GM12878 (cell line): ENCODE results near the gene DRAP1.

Experiments
- BCLAF1 ChIP-seq: fragments of 450-650 bp; IDR thresholded peaks from 2 replicates; pipeline ENCODE4 v1.6.1; 2017; ENCODE audit warnings: antibody characterized with exemption, mild to moderate bottlenecking, moderate library complexity
- CTCF ChIP-seq, 3 experiments: IDR thresholded peaks in 2 of 3; conservative IDR thresholded peaks in 1 of 3; 2 replicates each; pipeline ENCODE4 v1.5.1; 2011; ENCODE audit warnings: low read depth in 3 of 3, low read length in 3 of 3, mild to moderate bottlenecking in 3 of 3, control low read depth in 2 of 3, moderate library complexity in 2 of 3, inconsistent platforms in 1 of 3, mixed read lengths in 1 of 3; ENCODE audit not compliant: control insufficient read depth in 2 of 3, insufficient read depth in 1 of 3; ENCODE audit errors: extremely low read depth in 1 of 3
- MTA3 ChIP-seq: IDR thresholded peaks from 2 replicates; pipeline ENCODE4 v1.6.1; 2012; ENCODE audit warnings: low read length, inconsistent platforms, borderline replicate concordance
- NRF1 ChIP-seq: conservative IDR thresholded peaks from 2 replicates; pipeline ENCODE4 v1.6.1; 2011; ENCODE audit warnings: mild to moderate bottlenecking, low read depth, low read length, improper control_type of control experiment
- POLR2A ChIP-seq: IDR thresholded peaks from 2 replicates; pipeline ENCODE4 v1.6.1; 2011; ENCODE audit warnings: low read depth, mild to moderate bottlenecking, low read length
- RAD21 ChIP-seq: IDR thresholded peaks from 2 replicates; pipeline ENCODE4 v1.6.1; 2011; ENCODE audit warnings: mild to moderate bottlenecking, low read depth, low read length, moderate library complexity; ENCODE audit not compliant: insufficient read depth
- SMC3 ChIP-seq: IDR thresholded peaks from 2 replicates; pipeline ENCODE4 v1.6.1; 2011; ENCODE audit warnings: low read length, improper control_type of control experiment, borderline replicate concordance
- SRF ChIP-seq, 2 experiments: IDR thresholded peaks; 2 replicates each; pipeline ENCODE4 v1.6.1; 2011; ENCODE audit warnings: low read depth in 2 of 2, low read length in 2 of 2, mild to moderate bottlenecking in 1 of 2, moderate library complexity in 1 of 2

- TF ChIP-seq BCLAF1 (no peak), NRF1 (no peak), CTCF (IDR thresholded peaks at IDR 0.05 in 2 of 3, conservative IDR thresholded peaks at IDR 0.05 in 1 of 3; ENCODE audit: control insufficient read depth in 2 of 3, extremely low read depth in 1 of 3, insufficient read depth in 1 of 3, low read depth in 3 of 3, low read length in 3 of 3) (no peak), POLR2A (no peak), MTA3 (no peak), SRF (IDR thresholded peaks at IDR 0.05; ENCODE audit: low read depth in 2 of 2, low read length in 2 of 2) (no peak), RAD21 (no peak), SMC3 (no peak)
Observed at GRCh38 chr11:65941720-65942310, 22.6 kb downstream of the DRAP1 start.
